ENCODE data around the gene OR8B12. TPM values are rescaled to one million over a fixed set of nuclear protein-coding genes. Genes with fewer than 3 reads are reported as not detected.

The OR8B12 gene
- polyA plus RNA-seq, 1 donor from 2014 or later = not detected

- H3K4me2 ChIP-seq (ENCODE audit: low read length) = no peak overlapping the region
- no peak overlapping the region for H3K4me3 ChIP-seq (ENCODE audit: low read length)
- no peak overlapping the region for H2AFZ ChIP-seq (ENCODE audit: low read depth, low read length)
Observed at GRCh38 chr11:124533626-124534025, 9.8 kb downstream of the OR8B12 start.

GRCh38 chr11:124520550-124520854 is 23.0 kb downstream of the OR8B12 start:
- TF ChIP-seq REST (IDR thresholded peaks at IDR 0.05; ENCODE audit: borderline replicate concordance) = no peak
- no peak for TF ChIP-seq POLR2AphosphoS5 (IDR thresholded peaks at IDR 0.05)
- no peak for TF ChIP-seq RAD21 (conservative IDR thresholded peaks at IDR 0.05)
- no peak for TF ChIP-seq CTCF (IDR thresholded peaks at IDR 0.05; ENCODE audit: poor library complexity, severe bottlenecking)
- TF ChIP-seq MXI1 (conservative IDR thresholded peaks at IDR 0.05; ENCODE audit: poor library complexity, severe bottlenecking) = no peak
- no peak overlapping the region for H3K27ac ChIP-seq (ENCODE audit: low read length)
- no peak overlapping the region for H3K4me2 ChIP-seq (ENCODE audit: low read length)
- no peaks in the 10 kb centered on the region for H3K79me2 ChIP-seq (replicated peaks; ENCODE audit: insufficient read depth, low read length)
- no peaks in the 10 kb centered on the region for H3K9me2 ChIP-seq (ENCODE audit: insufficient read depth, low read length)
- H3K27me3 ChIP-seq (ENCODE audit: insufficient read depth, low read depth, low read length) = no peaks in the 10 kb centered on the region
- no peaks in the 10 kb centered on the region for H3F3A ChIP-seq (ENCODE audit: insufficient read depth, low read length, poor library complexity, severe bottlenecking)
- no peak overlapping the region for H3K9ac ChIP-seq (ENCODE audit: low read length)
- H3K9me3 ChIP-seq (ENCODE audit: low read length) = no peaks in the 10 kb centered on the region
- no peaks in the 10 kb centered on the region for H4K20me1 ChIP-seq (ENCODE audit: insufficient read depth)
- H3K36me3 ChIP-seq (ENCODE audit: insufficient read depth, low read length) = no peaks in the 10 kb centered on the region
- no peak overlapping the region for H3K4me3 ChIP-seq (ENCODE audit: low read length)
- H2AFZ ChIP-seq (ENCODE audit: low read depth, low read length) = no peak overlapping the region

More at GRCh38 chr11:124533626-124534025, 9.8 kb downstream of the OR8B12 start:
- Histone ChIP-seq H3K9ac (ENCODE audit: low read length) (no peak overlapping the region), H4K20me1 (ENCODE audit: insufficient read depth) (no peaks in the 10 kb centered on the region), H3K9me2 (ENCODE audit: insufficient read depth, low read length) (no peaks in the 10 kb centered on the region), H3K79me2 (replicated peaks; ENCODE audit: insufficient read depth, low read length) (no peaks in the 10 kb centered on the region), H3F3A (ENCODE audit: insufficient read depth, low read length, poor library complexity, severe bottlenecking) (no peaks in the 10 kb centered on the region), H3K9me3 (ENCODE audit: low read length) (peaks cover 2% of the 10 kb centered on the region), H3K27ac (ENCODE audit: low read length) (no peak overlapping the region), H3K27me3 (ENCODE audit: insufficient read depth, low read depth, low read length) (no peaks in the 10 kb centered on the region), H3K36me3 (ENCODE audit: insufficient read depth, low read length) (no peaks in the 10 kb centered on the region)
- TF ChIP-seq REST (IDR thresholded peaks at IDR 0.05; ENCODE audit: borderline replicate concordance) (no peak), POLR2AphosphoS5 (IDR thresholded peaks at IDR 0.05) (no peak), MXI1 (conservative IDR thresholded peaks at IDR 0.05; ENCODE audit: poor library complexity, severe bottlenecking) (no peak), EZH2 (IDR thresholded peaks at IDR 0.05; ENCODE audit: borderline replicate concordance, insufficient read depth, low read length, poor library complexity, severe bottlenecking) (no peak), CTCF (IDR thresholded peaks at IDR 0.05; ENCODE audit: poor library complexity, severe bottlenecking) (no peak)
